ENCODE data around the gene PKIG. TPM values are rescaled to one million over a fixed set of nuclear protein-coding genes. Genes with fewer than 3 reads are reported as not detected.

PKIG gene
- total RNA-seq, 1 donor from 2014 or later, result 29.3 TPM

GRCh38 chr20:44596010-44596409, 13.6 kb downstream of the PKIG start:
- TF ChIP-seq CTCF (IDR thresholded peaks at IDR 0.05), result no peak
- no peak overlapping the region for H3K27ac Mint-ChIP-seq (ENCODE audit: unreplicated experiment)
- peaks cover 1% of the 10 kb centered on the region for H3K36me3 Mint-ChIP-seq (ENCODE audit: low read depth)
- H3K4me1 Mint-ChIP-seq (ENCODE audit: low read depth), result peaks cover 32% of the 10 kb centered on the region
- DNase-seq (ENCODE audit: low spot score), result no peak
- H3K27me3 Mint-ChIP-seq (ENCODE audit: low read depth), result no peaks in the 10 kb centered on the region
- no peak overlapping the region for H3K4me3 Mint-ChIP-seq (ENCODE audit: unreplicated experiment)
- H3K9me3 Mint-ChIP-seq (ENCODE audit: low read depth), result no peaks in the 10 kb centered on the region

GRCh38 chr20:44596876-44597275, 14.5 kb downstream of the PKIG start:
- no peak for DNase-seq (ENCODE audit: low spot score)
- Mint-ChIP-seq H3K27ac (ENCODE audit: unreplicated experiment) (no peak overlapping the region), H3K4me1 (ENCODE audit: low read depth) (peaks cover 30% of the 10 kb centered on the region), H3K4me3 (ENCODE audit: unreplicated experiment) (no peak overlapping the region), H3K36me3 (ENCODE audit: low read depth) (no peaks in the 10 kb centered on the region), H3K9me3 (ENCODE audit: low read depth) (no peaks in the 10 kb centered on the region), H3K27me3 (ENCODE audit: low read depth) (no peaks in the 10 kb centered on the region)
- no peak for TF ChIP-seq CTCF (IDR thresholded peaks at IDR 0.05)

- DNase-seq (ENCODE audit: low spot score), result no peak
- Mint-ChIP-seq H3K27ac (ENCODE audit: unreplicated experiment) (no peak overlapping the region), H3K9me3 (ENCODE audit: low read depth) (no peaks in the 10 kb centered on the region), H3K4me3 (ENCODE audit: unreplicated experiment) (no peak overlapping the region), H3K27me3 (ENCODE audit: low read depth) (no peaks in the 10 kb centered on the region), H3K36me3 (ENCODE audit: low read depth) (no peaks in the 10 kb centered on the region), H3K4me1 (ENCODE audit: low read depth) (peaks cover 30% of the 10 kb centered on the region)
- no peak for TF ChIP-seq CTCF (IDR thresholded peaks at IDR 0.05)
Observed at GRCh38 chr20:44597516-44597915, 15.1 kb downstream of the PKIG start.

- no peaks in the 10 kb centered on the region for H3K9me3 Mint-ChIP-seq (ENCODE audit: low read depth)
- H3K4me1 Mint-ChIP-seq (ENCODE audit: low read depth), result peaks cover 30% of the 10 kb centered on the region
- no peak overlapping the region for H3K4me3 Mint-ChIP-seq (ENCODE audit: unreplicated experiment)
- no peak for DNase-seq (ENCODE audit: low spot score)
- no peaks in the 10 kb centered on the region for H3K27me3 Mint-ChIP-seq (ENCODE audit: low read depth)
- no peak overlapping the region for H3K27ac Mint-ChIP-seq (ENCODE audit: unreplicated experiment)
- TF ChIP-seq CTCF (IDR thresholded peaks at IDR 0.05), result no peak
- H3K36me3 Mint-ChIP-seq (ENCODE audit: low read depth), result no peaks in the 10 kb centered on the region
Observed at GRCh38 chr20:44597930-44598329, 15.6 kb downstream of the PKIG start.

- Mint-ChIP-seq H3K36me3 (ENCODE audit: low read depth) (no peaks in the 10 kb centered on the region), H3K4me3 (ENCODE audit: unreplicated experiment) (no peak overlapping the region), H3K27me3 (ENCODE audit: low read depth) (no peaks in the 10 kb centered on the region), H3K27ac (ENCODE audit: unreplicated experiment) (peak overlapping the region; percentile 47), H3K4me1 (ENCODE audit: low read depth) (peaks cover 26% of the 10 kb centered on the region), H3K9me3 (ENCODE audit: low read depth) (no peaks in the 10 kb centered on the region)
- peak; percentile 51 for TF ChIP-seq CTCF (IDR thresholded peaks at IDR 0.05)
- DNase-seq (ENCODE audit: low spot score), result no peak
Observed at GRCh38 chr20:44598423-44599305, 16.3 kb downstream of the PKIG start.

All from chondrocyte (in vitro differentiated cells).